Heart left ventricle (tissue), 16 donors: Measurements from ENCODE around the gene PFN1. TPM values are rescaled to one million over a fixed set of nuclear protein-coding genes. Genes with fewer than 3 reads are reported as not detected.

Source experiments
- ATAC-seq, 4 donors: fragments of 200-7000 bp; cut with Tn5 transposase; one replicate each; pipeline ENCODE4 v1.9.1; 2020 to 2022; ENCODE audit warnings: moderate library complexity in 4 of 4, mild to moderate bottlenecking in 3 of 4, moderate number of reproducible peaks in 1 of 4
- DNase-seq, 5 donors: peaks; one replicate each; pipeline ENCODE4 v3.0.0-alpha.2; 2020
- H3K27ac ChIP-seq, 12 donors: fragments of 200-600 bp; sonication (generic) in 4 of 12; one replicate each; pipeline versions ENCODE4 v1.5.0 to v1.8.0; 2016 to 2022; ENCODE audit warnings: mild to moderate bottlenecking in 2 of 12
- H3K27me3 ChIP-seq, 9 donors: fragments of 200-600 bp; sonication (generic) in 2 of 9; one replicate each; pipeline versions ENCODE4 v1.5.1 to v1.8.0; 2016 to 2022; ENCODE audit warnings: mild to moderate bottlenecking in 3 of 9
- H3K36me3 ChIP-seq, 9 donors: fragments of 200-600 bp; sonication (generic) in 2 of 9; one replicate each; pipeline versions ENCODE4 v1.5.0 to v1.8.0; 2018 to 2022; ENCODE audit warnings: mild to moderate bottlenecking in 2 of 9
- H3K4me1 ChIP-seq, 12 donors: fragments of 200-600 bp; sonication (generic) in 4 of 12; one replicate each; pipeline versions ENCODE4 v1.5.0 to v1.8.0; 2016 to 2022; ENCODE audit warnings: mild to moderate bottlenecking in 3 of 12
- H3K4me3 ChIP-seq, 12 donors: fragments of 200-600 bp; sonication (generic) in 4 of 12; one replicate each; pipeline versions ENCODE4 v1.5.0 to v1.8.0; 2017 to 2022; ENCODE audit warnings: mild to moderate bottlenecking in 9 of 12, moderate library complexity in 4 of 12
- H3K9me3 ChIP-seq, 12 donors: fragments of 200-600 bp; sonication (generic) in 4 of 12; one replicate each; pipeline versions ENCODE4 v1.5.0 to v1.8.0; 2016 to 2022; ENCODE audit warnings: mild to moderate bottlenecking in 1 of 12
- POLR2A ChIP-seq, 2 donors: fragments of 450-650 bp; IDR thresholded peaks; one replicate each; pipeline ENCODE4 v1.6.1; 2017; ENCODE audit warnings: antibody characterized with exemption in 2 of 2, mild to moderate bottlenecking in 2 of 2, moderate library complexity in 2 of 2
- WGBS, 4 donors: extraction: QIAGEN DNeasy Blood & Tissue Kit in 2 of 4; methylation state at CpG; one replicate each; pipeline versions ENCODE4 v1.1.5 to v1.1.7; 2013 to 2018; 5-methylcytosine and 5-hydroxymethylcytosine counted together
- intact Hi-C, 10 donors: fragments of 100-400 bp; cut with DNase I; formaldehyde crosslinking; loops; one replicate each; pipeline versions ENCODE4 v1.11.1 to v1.14.2; 2022
- polyA plus RNA-seq, 2 donors: library from polyadenylated mRNA; stranded (reverse); fragments of 200-250 nt; gene quantifications; one replicate each; pipeline ENCODE4 v1.2.3, GENCODE V29; 2013
- total RNA-seq, 9 donors: library from RNA; depleted of rRNA in 2 of 9; stranded (reverse); fragments of >200 nt in 2 of 9; fragmentation: NEBNext Ultra II Directional in 3 of 9; extraction: Animal tissue kit (Norgen Biotek cat#: 25700) in 3 of 9; gene quantifications; one replicate each; pipeline versions ENCODE4 v1.1.0 to v1.2.4, GENCODE V29; 2016 to 2023
- TF ChIP-seq, protein P1 (sequence below), 12 donors: fragments of 200-600 bp; sonication (generic) in 4 of 12; IDR thresholded peaks; one replicate each; pipeline versions ENCODE4 v1.5.0 to v1.8.0; 2018 to 2022; ENCODE audit warnings: antibody characterized with exemption in 12 of 12, mild to moderate bottlenecking in 5 of 12
- donor health status: ischemic (EF 13 %, LVEDD 7.1; RV severe dilation, severe dysfunction).
- donor health status: healthy with polysubstance abuse.
- donor health status: DM: no; HTN: yes; CAD: no.
- donor health status: DM: no; HTN: no; CAD: no.
- donor health status: ischemic (EF 25% LVEDD 6.9; RV normal size, moderate dysfunction).
- donor health status: ischemic (EF 25% LVEDD 5.7; RV mildly dilated, moderate dysfunction).
- donor health status: healthy.
- donor health status: DM: yes; HTN: yes; CAD: no.
- donor health status: ischemic (EF 35%, LVEDD 5.7; RV mildly dilated, moderate dysfunction).
- donor health status: nonischemic (EF 11% LVEDD 7.7; RV severe dilation, severe dysfunction).
- donor health status: DM: yes; HTN: yes; CAD: no.
- donor health status: PGD.
- donor health status: ischemic (EF 29% LVEDD 5.4; RV normal size, mild dysfunction).
- donor health status: nonischemic (EF 23%, LVEDD 6.1; RV moderate dilation, normal function).

PFN1 gene
- total and polyA plus RNA-seq, 11 donors: 145 to 982 (median 234) TPM

DNA sequence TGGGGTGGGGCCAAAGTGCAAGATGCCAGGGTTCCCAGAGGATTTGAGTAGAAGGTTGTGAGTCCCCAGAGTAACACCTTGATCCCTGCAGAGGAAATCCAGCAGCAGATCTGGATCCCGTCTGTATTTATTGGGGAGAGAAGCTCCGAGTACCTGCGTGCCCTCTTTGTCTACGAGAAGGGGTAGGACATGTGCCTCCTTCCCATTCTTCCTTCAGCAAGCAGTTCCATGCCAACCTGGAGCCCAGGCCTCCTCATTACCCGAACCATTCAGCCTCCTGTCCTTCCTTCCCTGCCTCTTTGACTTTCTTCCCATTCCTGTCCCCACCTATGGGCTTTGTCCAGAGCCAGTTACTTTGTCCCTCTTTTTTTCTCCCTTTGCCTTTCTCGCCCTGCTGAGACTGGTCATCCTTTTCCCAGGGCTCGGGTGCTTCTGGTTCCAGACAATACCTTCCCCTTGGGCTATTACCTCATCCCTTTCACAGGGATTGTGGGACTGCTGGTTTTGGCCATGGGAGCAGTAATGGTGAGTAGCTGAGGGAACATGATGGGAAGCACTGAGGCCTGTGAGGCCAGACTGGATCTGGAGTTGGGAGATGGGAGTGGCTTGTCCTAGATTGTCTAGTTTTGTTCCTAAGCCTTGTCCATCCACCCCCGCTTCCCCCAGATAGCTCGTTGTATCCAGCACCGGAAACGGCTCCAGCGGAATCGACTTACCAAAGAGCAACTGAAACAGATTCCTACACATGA lies 5.4 kb downstream of the PFN1 start:
- peaks cover 0 to 62% (median 54%) of the 10 kb centered on the region in 9 donors for H3K36me3 ChIP-seq
- peaks cover 21 to 78% (median 55%) of the 10 kb centered on the region in 12 donors for H3K4me1 ChIP-seq
- 62 to 72% (median 67%) methylated on average over 13 of the region's 13 CpGs for WGBS, 4 donors
- H3K4me3 ChIP-seq: peak overlapping the region in 1 of 12 donors; percentile 8
- intact Hi-C loops: loop anchor here in 2 of 10 donors (5.0 kb wide), 2 partner anchors 36 to 54 kb away; partner anchors contain the start of genes INCA1 (in 1 of the 2) and KIF1C (in 1 of the 2)
- no peaks in the 10 kb centered on the region for H3K27me3 ChIP-seq
- TF ChIP-seq POLR2A (IDR thresholded peaks at IDR 0.05): no peak
- TF ChIP-seq, protein P1, sequence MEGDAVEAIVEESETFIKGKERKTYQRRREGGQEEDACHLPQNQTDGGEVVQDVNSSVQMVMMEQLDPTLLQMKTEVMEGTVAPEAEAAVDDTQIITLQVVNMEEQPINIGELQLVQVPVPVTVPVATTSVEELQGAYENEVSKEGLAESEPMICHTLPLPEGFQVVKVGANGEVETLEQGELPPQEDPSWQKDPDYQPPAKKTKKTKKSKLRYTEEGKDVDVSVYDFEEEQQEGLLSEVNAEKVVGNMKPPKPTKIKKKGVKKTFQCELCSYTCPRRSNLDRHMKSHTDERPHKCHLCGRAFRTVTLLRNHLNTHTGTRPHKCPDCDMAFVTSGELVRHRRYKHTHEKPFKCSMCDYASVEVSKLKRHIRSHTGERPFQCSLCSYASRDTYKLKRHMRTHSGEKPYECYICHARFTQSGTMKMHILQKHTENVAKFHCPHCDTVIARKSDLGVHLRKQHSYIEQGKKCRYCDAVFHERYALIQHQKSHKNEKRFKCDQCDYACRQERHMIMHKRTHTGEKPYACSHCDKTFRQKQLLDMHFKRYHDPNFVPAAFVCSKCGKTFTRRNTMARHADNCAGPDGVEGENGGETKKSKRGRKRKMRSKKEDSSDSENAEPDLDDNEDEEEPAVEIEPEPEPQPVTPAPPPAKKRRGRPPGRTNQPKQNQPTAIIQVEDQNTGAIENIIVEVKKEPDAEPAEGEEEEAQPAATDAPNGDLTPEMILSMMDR (IDR thresholded peaks at IDR 0.05): no peak
- peak overlapping the region in 6 of 12 donors; percentile 11 to 99 (median 34) for H3K27ac ChIP-seq
- H3K9me3 ChIP-seq: no peaks in the 10 kb centered on the region
- DNase-seq: no peak
- ATAC-seq: no peak

DNA sequence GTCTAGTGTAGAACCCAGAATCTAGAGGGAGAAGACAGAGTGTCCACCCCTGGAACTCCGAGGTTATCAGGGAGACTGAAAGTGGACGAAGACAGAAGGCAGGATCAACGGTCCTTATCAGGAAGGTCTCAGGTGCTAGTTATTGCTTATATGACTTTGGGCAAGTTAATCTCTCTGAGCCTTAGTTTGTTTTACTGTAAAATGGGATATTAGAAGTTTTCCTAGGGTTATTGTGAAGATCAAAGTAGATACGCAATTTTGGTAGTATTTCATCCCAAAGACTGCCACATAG lies 7.1 kb downstream of the PFN1 start:
- Histone ChIP-seq H3K27me3 (no peaks in the 10 kb centered on the region), H3K4me1 (peaks cover 19 to 69% (median 46%) of the 10 kb centered on the region in 12 donors), H3K27ac (peak overlapping the region in 10 of 12 donors; percentile 91 to 99 (median 97)), H3K36me3 (peaks cover 0 to 71% (median 64%) of the 10 kb centered on the region in 9 donors), H3K4me3 (peak overlapping the region; percentile 76 to 98 (median 88)), H3K9me3 (no peaks in the 10 kb centered on the region)
- intact Hi-C loops: loop anchor here in 2 of 10 donors (5.0 kb wide), 2 partner anchors 34 to 56 kb away; partner anchors contain the start of genes INCA1 (in 1 of the 2) and KIF1C (in 1 of the 2)
- TF ChIP-seq POLR2A (IDR thresholded peaks at IDR 0.05): no peak
- TF ChIP-seq, protein P1 (IDR thresholded peaks at IDR 0.05): no peak
- ATAC-seq: no peak
- WGBS, 4 donors: 41 to 53% (median 50%) methylated on average over 4 of the region's 4 CpGs
- DNase-seq: no peak

DNA sequence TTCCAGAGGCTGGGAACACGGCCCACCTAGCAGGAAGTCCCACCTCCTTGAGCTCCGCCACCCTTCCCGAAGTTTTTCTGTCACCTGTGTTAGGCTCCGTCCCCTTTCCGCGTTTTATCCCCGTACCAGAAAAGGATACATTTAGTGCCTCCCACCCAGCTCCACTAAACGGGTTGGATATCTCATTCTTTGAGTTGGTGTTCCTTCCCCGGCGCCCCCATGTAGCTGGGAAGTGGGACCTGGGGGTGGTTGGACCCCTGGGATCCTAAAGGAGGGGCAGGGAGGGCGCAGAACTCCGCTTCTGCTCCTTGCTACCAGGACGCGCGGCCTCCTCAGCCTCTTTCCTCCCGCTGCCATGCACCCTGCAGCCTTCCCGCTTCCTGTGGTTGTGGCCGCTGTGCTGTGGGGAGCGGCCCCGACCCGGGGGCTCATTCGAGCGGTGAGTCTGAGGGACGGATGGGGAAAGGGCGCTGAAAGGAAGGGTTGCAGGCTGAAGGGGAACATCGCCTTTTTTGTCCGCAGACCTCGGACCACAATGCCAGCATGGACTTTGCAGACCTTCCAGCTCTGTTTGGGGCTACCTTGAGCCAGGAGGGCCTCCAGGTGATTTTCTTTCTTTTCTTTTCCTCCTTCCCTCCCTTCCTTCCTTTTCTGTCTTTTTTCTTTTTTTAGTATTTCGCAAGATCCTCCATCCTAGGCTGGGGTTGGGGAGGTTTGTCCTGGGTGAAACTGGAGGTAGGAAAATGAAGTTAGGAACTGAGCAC lies 7.6 kb downstream of the PFN1 start:
- WGBS, 4 donors: 1% methylated on average over 29 of the region's 29 CpGs
- H3K36me3 ChIP-seq: peaks cover 0 to 71% (median 61%) of the 10 kb centered on the region in 9 donors
- TF ChIP-seq POLR2A (IDR thresholded peaks at IDR 0.05): no peak
- TF ChIP-seq, protein P1 (IDR thresholded peaks at IDR 0.05): no peak
- H3K27me3 ChIP-seq: no peaks in the 10 kb centered on the region
- intact Hi-C loops: loop anchor here in 4 of 10 donors (1.0 to 5.0 kb wide), 5 partner anchors 8 to 57 kb away; partner anchors contain the start of genes INCA1 (in 4 of the 4), KIF1C (in 4 of the 4), PFN1 (in 2 of the 4) and SPAG7 (in 1 of the 4)
- ATAC-seq (peak; percentile 60 to 86 (median 79)), DNase-seq (peak in 3 of 5 donors; percentile 82 to 85 (median 83))
- peak overlapping the region; percentile 76 to 98 (median 88) for H3K4me3 ChIP-seq
- H3K4me1 ChIP-seq: peaks cover 18 to 64% (median 41%) of the 10 kb centered on the region in 12 donors
- H3K9me3 ChIP-seq: no peaks in the 10 kb centered on the region
- peak overlapping the region; percentile 91 to 100 (median 97) for H3K27ac ChIP-seq
